HEK293T (cell line): ENCODE measurements around the gene CTTN.

Experiments used
- ARNT ChIP-seq: fragments of 450-650 bp; IDR thresholded peaks from 2 replicates; pipeline ENCODE4 v1.6.1; 2017; ENCODE audit warnings: mild to moderate bottlenecking
- BHLHE40 ChIP-seq: fragments of 450-650 bp; IDR thresholded peaks from 2 replicates; pipeline ENCODE4 v1.6.1; 2016; ENCODE audit warnings: mild to moderate bottlenecking, moderate library complexity, borderline replicate concordance
- FOXK2 ChIP-seq: fragments of 450-650 bp; IDR thresholded peaks from 2 replicates; pipeline ENCODE4 v1.6.1; 2016; ENCODE audit warnings: mild to moderate bottlenecking
- L3MBTL2 ChIP-seq: fragments of 450-650 bp; conservative IDR thresholded peaks from 2 replicates; pipeline ENCODE4 v1.6.1; 2016; ENCODE audit warnings: mild to moderate bottlenecking
- NFRKB ChIP-seq: fragments of 450-650 bp; IDR thresholded peaks from 2 replicates; pipeline ENCODE4 v1.6.1; 2016; ENCODE audit warnings: mild to moderate bottlenecking, moderate library complexity
- PKNOX1 ChIP-seq: fragments of 450-650 bp; IDR thresholded peaks from 2 replicates; pipeline ENCODE4 v1.6.1; 2016
- SP1 ChIP-seq: fragments of 450-650 bp; IDR thresholded peaks from 2 replicates; pipeline ENCODE4 v1.6.1; 2017
- ZNF384 ChIP-seq: fragments of 450-650 bp; IDR thresholded peaks from 2 replicates; pipeline ENCODE4 v1.6.1; 2016

GRCh38 chr11:70354629-70355028 is 43.7 kb upstream of the CTTN start:
- TF ChIP-seq ZNF384 (no peak), L3MBTL2 (no peak), NFRKB (no peak), SP1 (no peak), PKNOX1 (no peak), BHLHE40 (no peak), FOXK2 (no peak), ARNT (no peak)
